HG03280 (cell line): ENCODE data around the gene TF.

Experiments
- ATAC-seq: cut with Tn5 transposase; IDR thresholded peaks from one replicate; pipeline ENCODE4 v1.9.1; 2021; ENCODE audit warnings: mild to moderate bottlenecking, moderate library complexity; ENCODE audit not compliant: unreplicated experiment

Gene TF

DNA sequence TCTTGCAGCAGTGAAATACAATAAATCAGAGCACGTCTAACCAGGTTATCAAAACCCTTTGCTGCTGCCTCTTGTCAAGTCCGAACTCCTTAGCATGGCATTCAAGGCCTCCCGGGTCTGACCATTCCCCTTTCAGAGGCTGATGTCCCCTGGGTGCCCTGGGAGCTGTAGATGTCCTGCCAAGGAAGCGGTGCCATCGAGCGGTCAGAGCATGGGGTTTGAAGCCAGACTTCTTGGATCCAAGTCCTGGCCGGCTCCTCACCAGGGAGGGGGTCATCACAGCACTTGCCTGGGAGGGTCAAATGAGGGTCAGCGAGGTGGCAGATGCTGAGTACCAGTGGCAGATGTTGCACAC is 496 bp downstream of the TF start:
- ATAC-seq = no peak

DNA sequence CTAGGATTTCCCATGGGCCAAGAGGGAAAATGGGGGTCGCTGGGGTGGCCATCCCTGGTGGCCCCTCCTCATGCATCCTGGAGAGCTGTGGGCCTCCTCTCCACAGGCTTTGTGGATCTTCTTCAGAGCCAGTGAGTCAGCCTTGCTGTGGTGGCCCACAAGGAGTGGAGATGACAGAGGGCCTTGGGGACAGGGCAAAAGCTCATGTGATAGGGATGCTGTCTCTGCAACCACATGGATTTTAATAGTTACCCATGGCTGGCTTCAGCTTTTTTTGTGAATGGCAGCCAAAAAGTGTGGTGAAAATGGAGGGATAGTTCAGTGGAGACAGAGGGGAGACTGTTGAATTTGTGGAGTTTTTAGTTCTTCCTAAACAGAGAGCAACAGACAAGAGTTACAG is 1.2 kb downstream of the TF start:
- ATAC-seq = no peak

DNA sequence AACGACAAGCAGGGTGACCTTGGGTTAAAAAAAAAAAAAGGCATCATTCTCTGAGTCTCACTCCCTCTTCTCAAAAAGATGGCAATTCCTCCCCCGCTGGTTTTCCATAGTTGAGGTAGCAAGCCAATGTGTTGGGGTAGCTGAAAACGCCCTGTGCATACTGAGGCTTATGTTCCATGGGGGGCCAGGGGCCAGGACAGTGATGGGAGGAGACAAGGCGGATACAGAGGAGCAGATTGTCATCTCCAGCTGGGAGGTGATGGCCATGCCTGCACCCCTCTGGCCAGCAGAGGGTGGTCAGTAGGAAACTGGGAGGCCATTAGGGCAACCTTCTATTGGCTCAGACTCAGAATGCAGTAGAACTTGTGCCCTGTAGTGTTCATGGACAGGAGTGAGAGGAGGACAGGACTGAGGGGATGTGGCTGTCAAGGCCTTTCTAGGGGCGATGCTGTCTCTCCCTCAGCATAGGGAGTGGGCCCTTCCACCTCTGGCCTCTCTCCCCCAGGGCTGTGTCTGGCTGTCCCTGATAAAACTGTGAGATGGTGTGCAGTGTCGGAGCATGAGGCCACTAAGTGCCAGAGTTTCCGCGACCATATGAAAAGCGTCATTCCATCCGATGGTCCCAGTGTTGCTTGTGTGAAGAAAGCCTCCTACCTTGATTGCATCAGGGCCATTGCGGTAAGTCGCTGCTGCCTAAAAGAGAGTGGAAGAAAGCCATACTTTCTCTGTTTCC is 1.9 kb downstream of the TF start:
- no peak for ATAC-seq

DNA sequence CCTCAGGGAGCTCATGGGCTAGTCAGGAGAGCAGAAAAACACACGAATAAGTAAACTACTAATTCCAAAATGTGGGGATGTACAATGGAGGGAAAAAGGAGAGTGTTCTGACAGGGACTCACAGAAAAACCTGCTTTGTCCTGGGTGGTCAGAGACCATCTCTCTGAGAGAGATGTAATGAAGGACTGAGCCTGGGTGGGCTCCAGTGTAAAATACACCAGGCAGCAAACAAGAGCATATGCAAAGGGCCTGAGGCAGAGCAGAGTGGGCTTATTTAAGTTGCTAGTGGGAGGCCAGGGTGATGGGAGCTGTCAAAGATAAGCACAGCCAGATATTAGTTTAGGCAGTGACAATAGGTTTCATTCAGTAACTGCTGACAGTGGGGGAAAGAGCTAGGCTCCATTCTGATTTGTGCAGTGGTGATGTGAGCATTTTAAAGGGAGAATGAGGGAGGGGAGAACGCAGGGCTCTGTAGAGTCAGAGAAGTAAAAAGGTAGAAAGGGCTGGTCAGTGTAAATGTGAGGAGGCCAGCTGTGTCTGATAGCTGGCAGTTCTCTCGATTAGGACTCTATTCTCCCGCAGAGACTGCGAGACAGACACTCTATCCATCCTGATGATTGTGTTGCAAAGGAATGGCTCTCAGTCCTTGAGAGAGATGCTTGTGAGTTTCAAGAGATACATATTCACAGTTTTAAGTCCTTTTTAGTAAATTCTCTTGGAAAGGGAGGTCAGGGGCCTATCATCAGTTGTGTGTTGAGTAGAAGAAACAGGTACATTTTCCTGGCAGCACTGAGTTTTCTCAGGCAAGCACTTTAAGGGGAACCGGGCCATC is 3.5 kb downstream of the TF start:
- ATAC-seq = no peak

DNA sequence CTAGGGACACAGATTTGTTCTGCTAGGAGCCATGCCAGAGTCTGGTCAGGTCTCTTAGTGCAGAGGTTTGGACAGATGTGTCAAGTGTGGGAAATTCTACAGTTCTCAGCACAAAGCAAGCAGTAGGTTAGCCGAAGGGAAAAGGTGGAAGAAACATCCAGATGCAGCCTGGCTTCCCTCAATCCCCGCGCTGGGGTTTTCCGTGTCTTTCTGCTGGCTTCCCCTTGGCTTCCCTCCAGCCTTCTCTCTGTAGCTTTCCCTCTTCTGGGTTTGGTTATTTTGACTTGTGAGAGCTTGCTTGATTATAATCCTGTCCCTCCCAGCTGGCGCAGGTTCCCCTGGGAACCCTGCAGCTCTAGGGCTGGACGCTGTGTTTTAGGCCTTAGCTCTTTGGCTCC is 4.1 kb downstream of the TF start:
- ATAC-seq = no peak

DNA sequence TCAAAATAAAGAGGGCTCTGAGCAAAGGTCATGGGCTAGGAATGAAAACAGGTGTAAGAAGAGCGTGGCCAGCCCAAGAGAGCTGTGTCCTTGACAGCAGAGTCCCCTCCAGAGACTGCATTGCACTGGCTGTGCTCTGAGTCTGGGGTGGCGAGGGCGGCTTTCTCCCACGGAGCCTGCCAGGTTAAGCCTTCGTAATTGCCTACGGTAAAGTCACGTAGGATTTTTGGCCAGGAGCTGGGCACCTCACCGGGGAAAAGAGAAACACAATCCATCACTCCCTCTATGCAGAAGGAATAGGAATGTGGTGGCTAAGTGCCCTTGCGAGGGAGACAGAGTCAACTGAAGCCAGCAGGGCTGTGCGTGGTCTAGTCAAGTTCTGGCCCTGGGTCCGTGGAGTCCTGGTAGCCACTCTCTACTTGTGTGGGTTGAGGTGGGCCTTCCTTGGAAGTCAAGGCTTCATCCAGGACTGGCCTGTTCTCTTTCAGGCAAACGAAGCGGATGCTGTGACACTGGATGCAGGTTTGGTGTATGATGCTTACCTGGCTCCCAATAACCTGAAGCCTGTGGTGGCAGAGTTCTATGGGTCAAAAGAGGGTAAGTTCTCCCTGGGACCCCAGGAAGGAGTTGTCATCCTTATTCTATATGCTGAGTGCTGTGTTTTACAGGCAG is 7.0 kb downstream of the TF start:
- ATAC-seq = no peak

DNA sequence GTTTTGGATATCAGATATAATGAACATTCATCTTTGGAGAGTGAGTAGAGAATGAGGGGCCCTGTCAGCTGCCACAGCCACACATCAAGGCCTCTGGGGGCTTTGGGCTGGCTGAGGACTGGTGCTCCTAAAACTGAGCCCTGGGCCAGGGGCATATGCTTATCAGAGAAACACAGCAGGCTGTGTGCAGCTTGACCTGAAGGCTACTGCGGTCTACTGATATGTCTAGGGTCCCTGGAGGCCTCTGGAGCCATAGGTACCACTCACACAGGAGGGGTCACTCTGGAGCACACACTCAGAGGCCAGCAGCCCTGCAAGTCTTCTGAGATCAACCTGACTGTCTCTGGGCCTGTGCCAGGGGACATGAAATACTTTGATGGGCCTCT is 7.6 kb downstream of the TF start:
- no peak for ATAC-seq

DNA sequence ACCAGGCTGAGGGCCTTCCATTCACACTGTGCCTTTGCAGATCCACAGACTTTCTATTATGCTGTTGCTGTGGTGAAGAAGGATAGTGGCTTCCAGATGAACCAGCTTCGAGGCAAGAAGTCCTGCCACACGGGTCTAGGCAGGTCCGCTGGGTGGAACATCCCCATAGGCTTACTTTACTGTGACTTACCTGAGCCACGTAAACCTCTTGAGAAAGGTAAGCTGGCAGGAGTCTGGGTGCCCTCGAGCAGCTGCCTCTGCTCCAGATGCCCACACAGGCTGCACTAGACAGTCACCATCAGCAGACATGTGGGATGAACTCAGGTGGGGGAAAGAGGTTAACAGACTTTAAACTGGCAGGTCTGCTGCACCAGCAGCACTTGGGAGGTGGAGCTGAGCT is 8.3 kb downstream of the TF start:
- ATAC-seq = no peak

DNA sequence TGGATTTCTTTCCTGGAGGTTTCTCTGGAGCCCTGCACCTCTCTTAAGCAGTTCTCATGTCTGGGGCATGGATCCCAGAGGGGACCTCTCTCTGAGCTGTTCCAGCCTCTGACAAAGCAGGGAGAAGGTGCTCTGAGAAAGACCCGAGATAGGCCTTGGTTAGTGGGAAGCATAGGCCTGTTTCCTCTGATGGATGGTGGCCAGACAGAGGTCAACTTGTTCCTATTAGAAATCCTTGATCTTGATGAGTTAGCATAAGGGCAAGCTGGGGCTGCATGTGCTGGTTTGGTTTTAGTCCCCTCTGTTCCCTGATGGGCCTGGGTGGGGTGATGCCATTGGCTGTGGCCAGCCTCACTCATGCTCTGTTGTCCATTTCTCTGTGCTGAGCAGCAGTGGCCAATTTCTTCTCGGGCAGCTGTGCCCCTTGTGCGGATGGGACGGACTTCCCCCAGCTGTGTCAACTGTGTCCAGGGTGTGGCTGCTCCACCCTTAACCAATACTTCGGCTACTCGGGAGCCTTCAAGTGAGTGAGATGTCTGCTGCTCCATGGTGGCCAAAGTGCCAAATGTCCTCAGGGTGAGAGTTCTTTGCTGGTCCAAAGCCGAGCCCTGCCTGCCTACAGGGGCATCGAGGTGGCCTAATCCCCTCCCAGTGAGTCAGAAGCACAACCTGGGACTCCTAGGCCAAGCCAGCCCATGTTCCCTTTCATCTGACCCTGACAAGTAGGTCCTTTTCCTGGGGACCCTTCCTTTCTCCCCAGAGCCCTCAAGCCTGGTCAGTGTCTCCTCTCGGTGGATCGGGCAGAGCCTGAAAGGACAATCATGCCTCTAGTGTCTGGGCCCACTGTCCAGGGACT is 9.0 kb downstream of the TF start:
- ATAC-seq = no peak

DNA sequence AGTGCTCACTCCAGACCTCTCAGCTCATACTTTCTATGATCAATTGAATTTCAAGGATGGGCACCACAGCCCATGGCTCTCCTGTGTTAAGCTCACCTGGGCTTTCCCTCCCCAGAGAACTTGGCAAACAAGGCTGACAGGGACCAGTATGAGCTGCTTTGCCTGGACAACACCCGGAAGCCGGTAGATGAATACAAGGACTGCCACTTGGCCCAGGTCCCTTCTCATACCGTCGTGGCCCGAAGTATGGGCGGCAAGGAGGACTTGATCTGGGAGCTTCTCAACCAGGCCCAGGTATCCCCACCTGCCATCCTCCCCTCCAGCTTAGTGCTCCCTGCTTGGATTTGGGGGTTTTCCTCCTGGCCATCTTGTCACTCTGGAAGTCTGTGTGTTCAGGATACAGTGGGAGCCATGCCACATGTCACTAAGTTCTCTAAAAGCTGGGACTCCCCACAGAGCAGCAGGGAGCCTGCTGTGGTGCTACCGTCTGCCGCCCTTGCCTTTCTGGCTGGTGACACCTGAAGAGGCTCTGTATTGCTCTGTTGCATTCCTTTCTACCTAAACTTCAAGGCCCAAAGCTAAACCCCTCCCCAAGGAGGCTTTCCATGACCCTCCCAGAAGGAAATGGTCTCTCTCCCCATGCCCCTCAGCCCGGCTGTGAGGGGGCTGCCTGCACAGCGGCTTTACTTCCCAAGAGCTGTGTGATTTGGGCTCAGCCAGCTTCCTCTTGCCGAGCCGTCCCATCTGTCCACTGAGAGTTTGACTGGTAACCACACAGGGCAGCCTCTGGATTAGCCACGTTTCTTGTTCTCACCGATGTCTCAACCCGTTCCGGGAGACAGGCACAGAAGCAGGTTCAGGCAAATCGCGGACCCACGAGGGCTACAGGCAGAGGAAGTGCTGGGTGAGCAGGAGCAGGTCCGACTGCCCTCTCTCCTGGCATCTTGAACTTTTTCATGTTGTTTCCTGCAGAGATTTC is 10.8 kb downstream of the TF start:
- no peak for ATAC-seq

DNA sequence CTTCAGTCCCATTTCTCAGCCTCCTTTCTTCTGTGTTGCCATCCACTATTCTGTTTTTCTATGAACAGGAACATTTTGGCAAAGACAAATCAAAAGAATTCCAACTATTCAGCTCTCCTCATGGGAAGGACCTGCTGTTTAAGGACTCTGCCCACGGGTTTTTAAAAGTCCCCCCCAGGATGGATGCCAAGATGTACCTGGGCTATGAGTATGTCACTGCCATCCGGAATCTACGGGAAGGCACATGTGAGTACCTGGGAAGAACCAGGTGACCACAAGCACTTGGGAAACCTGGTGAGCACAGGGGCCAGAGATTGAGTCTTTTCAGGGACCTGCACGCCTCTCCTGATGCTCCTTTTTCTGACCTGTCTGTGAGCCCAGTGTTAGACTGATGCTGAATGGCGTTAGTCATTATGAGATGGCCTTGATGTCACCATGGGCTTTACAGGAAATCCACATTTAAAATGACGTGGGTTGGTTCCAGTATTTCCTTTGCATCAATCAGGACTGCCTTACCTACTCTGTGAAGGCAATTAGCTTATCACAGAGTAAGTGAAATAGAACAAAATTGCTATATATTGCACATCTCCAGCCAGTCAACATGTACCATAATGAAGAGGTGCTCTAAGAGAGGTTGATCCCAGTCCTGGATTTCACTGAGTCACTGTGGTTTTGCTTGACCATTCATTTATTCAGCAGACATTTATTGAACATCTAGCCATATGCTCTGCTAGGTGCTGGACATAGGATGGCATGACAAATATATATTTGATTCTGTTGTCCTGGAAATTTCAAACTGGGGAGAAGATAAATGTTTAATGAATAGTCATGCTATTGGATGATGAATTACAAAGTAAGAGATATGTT is 11.7 kb downstream of the TF start:
- no peak for ATAC-seq

DNA sequence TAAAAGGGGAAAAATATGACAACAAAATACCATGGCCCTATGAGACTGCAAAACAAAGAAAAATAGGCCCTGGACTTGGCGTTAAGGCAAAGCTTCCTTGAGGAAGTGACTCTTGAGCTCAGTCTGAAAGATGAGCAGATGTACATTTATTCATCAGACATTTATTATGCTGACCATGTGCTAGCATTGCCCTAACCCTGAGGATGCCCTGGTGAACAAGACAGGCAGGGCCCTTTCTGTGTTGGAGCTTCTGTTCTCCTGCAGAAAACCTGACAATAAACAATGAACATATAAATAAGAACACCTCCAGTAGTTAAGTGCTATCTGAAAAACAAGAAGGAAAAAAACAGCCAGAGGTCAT is 12.4 kb downstream of the TF start:
- ATAC-seq = no peak

DNA sequence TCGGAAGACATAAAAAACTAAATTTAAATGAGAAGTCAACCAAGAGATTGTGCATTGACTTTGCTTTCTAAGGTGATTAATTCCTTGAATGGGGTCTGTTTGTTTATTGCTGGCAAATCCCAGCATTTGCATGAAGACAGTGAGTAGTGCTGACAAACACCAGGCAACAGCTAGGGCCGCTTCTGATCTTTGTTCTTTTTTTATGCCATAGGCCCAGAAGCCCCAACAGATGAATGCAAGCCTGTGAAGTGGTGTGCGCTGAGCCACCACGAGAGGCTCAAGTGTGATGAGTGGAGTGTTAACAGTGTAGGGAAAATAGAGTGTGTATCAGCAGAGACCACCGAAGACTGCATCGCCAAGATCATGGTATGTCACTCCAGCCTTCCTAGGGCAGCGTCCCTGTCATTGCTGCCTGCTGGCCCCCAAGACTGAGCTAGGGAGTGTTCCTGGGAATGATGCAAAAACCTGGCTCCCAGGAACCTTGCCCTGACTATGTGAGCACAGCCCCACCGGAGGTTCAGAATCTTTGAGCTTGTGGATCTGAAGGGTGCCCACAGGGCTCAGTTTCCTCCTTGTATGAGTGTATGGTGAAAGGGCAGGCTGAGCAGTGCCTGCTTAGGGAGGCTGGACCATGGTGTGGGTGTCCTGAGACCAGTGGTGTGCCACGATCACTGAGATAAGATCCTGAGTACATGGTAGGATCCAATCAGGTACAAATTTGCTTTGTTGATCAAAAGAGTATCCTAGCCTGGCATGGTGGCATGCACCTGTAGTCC is 13.0 kb downstream of the TF start:
- no peak for ATAC-seq

DNA sequence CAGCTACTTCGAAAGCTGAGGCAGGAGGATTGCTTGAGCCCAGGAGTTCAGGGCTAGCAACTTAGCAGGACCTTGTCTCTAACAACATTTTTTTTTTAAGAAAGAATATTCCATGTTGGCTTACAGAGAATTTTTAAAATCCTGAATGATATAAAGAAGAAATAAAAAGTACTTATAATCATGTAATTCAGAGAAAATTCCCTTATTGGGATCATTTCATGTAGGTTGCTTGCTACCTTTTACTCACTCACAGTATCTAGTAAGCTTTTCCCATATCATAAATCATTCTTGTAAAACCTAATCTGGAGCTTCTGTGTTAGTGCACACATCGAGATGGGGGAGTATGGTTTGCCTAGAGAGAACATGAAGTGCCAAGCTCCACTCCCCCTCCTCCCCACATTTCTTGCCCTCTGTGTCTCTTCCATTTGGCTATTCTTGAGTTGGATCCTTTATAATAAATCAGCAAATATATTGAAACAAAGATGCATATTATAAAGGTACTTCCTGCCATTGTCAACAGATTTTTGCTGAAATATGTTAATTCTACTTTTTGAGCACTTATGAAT is 13.6 kb downstream of the TF start:
- ATAC-seq = no peak

DNA sequence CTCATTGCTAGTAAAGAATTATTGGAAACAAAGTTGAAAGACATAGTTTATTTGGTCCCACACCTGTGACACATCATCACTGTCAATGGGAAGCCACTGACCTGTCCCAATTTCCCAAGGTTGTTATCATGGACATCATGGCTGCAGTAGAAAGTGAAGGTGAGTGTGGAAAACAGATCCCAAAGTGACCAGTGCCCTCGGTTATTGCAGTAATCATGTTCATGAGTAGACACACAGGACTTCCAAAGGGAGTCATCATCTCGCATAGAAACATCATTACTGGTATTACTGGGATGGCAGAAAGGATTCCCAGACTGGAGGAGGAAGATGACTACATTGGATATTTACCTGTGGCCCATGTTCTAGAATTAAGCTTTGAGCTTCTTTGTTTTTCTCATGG is 14.7 kb downstream of the TF start:
- ATAC-seq = no peak

DNA sequence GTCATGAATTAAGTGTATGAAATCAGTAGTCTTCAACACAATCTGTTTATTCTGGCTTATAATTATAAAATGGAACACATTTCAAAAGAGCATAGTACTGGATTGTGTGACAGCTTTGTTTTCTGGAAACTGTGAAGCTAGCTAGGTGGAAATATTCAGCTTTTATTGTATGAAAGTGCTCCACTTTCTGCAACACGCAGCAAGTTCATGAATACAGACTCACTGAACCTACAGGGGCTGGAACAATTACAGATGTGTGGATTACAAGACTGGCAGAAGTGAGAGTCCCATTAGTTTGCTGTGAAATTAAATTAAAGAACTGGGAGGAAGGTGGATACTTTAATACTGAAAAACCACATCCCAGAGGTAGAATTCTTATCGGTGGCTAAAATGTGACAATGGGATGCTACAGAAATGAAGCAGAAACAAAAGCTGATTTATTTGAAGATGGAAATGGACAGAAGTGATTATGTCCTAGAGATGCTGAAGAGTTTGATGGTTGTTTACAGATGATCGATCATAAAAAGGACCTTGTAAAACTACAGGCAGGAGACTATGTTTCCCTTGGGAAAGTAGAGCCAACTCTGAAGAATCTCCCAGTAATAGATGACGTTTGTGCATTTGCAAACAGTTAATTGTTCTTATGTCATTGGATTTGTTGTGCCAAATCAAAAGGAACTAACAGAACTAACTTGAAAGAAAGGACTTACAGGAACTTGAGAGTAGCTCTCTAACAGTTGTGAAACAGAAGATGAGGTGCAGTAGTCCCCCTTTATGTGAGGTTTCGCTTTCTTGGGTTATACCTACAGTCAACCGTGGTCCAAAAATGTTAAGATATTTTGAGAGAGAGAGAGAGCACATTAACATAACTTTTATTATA is 15.7 kb downstream of the TF start:
- ATAC-seq = no peak

DNA sequence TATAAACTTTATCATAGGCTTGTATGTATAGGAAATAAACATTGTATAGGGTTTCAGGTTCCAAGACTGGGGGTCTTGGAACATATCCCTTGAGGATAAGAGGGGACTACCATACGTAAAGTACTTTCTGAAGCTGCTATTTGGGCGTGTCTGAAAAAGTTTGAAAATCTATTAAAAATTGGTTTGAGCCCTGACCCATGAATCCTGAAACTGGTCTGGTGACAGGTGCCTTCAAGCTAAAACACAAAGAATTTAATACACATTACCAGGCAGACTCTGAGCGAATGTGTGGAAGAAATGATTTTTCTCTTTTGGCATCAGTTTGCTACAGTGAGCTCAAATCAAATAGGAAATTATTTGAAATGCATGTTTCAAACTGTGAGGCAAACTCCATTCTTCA is 16.3 kb downstream of the TF start:
- no peak for ATAC-seq
